ENCODE results near the gene ADPGK.

ADPGK gene

GRCh38 chr15:72803006-72803405 lies 19.4 kb upstream of the ADPGK start:
- Histone ChIP-seq H3K4me1 (ENCODE audit: control insufficient read depth, insufficient read depth, low read length, unreplicated experiment) (peaks cover 9% of the 10 kb centered on the region), H3K36me3 (ENCODE audit: insufficient read depth, low read length) (no peaks in the 10 kb centered on the region), H3K27ac (ENCODE audit: low read depth, low read length) (no peak overlapping the region), H3K79me2 (ENCODE audit: control insufficient read depth, insufficient read depth, low read length, unreplicated experiment) (no peaks in the 10 kb centered on the region), H2AFZ (ENCODE audit: low read length, unreplicated experiment) (no peak overlapping the region), H3K27me3 (ENCODE audit: insufficient read depth, low read length) (peaks cover 6% of the 10 kb centered on the region), H3K4me3 (ENCODE audit: low read depth, low read length) (no peak overlapping the region)

DNA sequence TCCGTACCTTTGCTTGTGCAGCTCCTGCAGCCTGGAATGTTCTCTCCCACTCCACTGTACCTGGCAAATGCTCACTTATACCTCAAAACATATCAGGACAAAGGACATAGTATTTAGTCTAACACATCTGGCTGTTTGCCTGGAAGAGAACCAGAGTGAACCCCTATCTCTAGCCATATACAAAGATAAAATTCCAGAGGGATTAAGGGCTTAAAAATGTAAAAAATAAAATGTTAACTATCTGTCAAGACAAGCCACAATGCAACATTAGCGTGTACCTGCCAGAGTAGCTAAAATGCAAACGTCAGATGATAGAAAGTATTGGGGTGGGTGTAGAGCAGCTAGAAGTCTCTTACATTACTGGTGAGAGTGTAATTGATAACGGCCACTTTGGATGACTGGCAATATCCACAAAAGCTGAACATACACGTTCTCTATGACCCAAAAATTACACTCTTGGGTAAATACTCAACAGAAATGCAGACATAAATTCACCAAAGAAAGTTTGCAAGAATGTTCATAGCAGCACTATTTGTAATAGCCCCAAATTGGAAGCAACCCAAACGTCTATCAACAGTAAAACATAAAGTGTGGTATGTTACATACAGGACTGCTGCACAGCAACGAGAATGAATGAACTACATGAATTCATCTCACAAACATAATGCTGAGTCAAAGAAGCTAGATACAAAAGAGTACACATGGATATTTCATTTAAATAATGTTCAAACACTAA lies 18.2 kb upstream of the ADPGK start:
- Histone ChIP-seq H2AFZ (ENCODE audit: low read length, unreplicated experiment) (no peak overlapping the region), H3K36me3 (ENCODE audit: insufficient read depth, low read length) (no peaks in the 10 kb centered on the region), H3K27ac (ENCODE audit: low read depth, low read length) (no peak overlapping the region), H3K79me2 (ENCODE audit: control insufficient read depth, insufficient read depth, low read length, unreplicated experiment) (no peaks in the 10 kb centered on the region), H3K4me1 (ENCODE audit: control insufficient read depth, insufficient read depth, low read length, unreplicated experiment) (peaks cover 9% of the 10 kb centered on the region), H3K4me3 (ENCODE audit: low read depth, low read length) (no peak overlapping the region), H3K27me3 (ENCODE audit: insufficient read depth, low read length) (peaks cover 6% of the 10 kb centered on the region)

GRCh38 chr15:72800833-72801481 lies 17.4 kb upstream of the ADPGK start:
- peaks cover 9% of the 10 kb centered on the region for H3K4me1 ChIP-seq (ENCODE audit: control insufficient read depth, insufficient read depth, low read length, unreplicated experiment)
- no peaks in the 10 kb centered on the region for H3K36me3 ChIP-seq (ENCODE audit: insufficient read depth, low read length)
- H3K27me3 ChIP-seq (ENCODE audit: insufficient read depth, low read length): peaks cover 6% of the 10 kb centered on the region
- H2AFZ ChIP-seq (ENCODE audit: low read length, unreplicated experiment): no peak overlapping the region
- H3K79me2 ChIP-seq (ENCODE audit: control insufficient read depth, insufficient read depth, low read length, unreplicated experiment): no peaks in the 10 kb centered on the region
- H3K4me3 ChIP-seq (ENCODE audit: low read depth, low read length): no peak overlapping the region
- no peak overlapping the region for H3K27ac ChIP-seq (ENCODE audit: low read depth, low read length)

- H3K27me3 ChIP-seq (ENCODE audit: insufficient read depth, low read length): peaks cover 6% of the 10 kb centered on the region
- no peak overlapping the region for H2AFZ ChIP-seq (ENCODE audit: low read length, unreplicated experiment)
- H3K4me1 ChIP-seq (ENCODE audit: control insufficient read depth, insufficient read depth, low read length, unreplicated experiment): peaks cover 9% of the 10 kb centered on the region
- no peak overlapping the region for H3K27ac ChIP-seq (ENCODE audit: low read depth, low read length)
- H3K4me3 ChIP-seq (ENCODE audit: low read depth, low read length): no peak overlapping the region
- no peaks in the 10 kb centered on the region for H3K36me3 ChIP-seq (ENCODE audit: insufficient read depth, low read length)
- H3K79me2 ChIP-seq (ENCODE audit: control insufficient read depth, insufficient read depth, low read length, unreplicated experiment): no peaks in the 10 kb centered on the region
Observed at GRCh38 chr15:72797834-72798233, 14.3 kb upstream of the ADPGK start.

- peaks cover 9% of the 10 kb centered on the region for H3K4me1 ChIP-seq (ENCODE audit: control insufficient read depth, insufficient read depth, low read length, unreplicated experiment)
- peak overlapping the region; percentile 66 for H2AFZ ChIP-seq (ENCODE audit: low read length, unreplicated experiment)
- H3K27ac ChIP-seq (ENCODE audit: low read depth, low read length): no peak overlapping the region
Observed at GRCh38 chr15:72797338-72797689, 13.8 kb upstream of the ADPGK start.

DNA sequence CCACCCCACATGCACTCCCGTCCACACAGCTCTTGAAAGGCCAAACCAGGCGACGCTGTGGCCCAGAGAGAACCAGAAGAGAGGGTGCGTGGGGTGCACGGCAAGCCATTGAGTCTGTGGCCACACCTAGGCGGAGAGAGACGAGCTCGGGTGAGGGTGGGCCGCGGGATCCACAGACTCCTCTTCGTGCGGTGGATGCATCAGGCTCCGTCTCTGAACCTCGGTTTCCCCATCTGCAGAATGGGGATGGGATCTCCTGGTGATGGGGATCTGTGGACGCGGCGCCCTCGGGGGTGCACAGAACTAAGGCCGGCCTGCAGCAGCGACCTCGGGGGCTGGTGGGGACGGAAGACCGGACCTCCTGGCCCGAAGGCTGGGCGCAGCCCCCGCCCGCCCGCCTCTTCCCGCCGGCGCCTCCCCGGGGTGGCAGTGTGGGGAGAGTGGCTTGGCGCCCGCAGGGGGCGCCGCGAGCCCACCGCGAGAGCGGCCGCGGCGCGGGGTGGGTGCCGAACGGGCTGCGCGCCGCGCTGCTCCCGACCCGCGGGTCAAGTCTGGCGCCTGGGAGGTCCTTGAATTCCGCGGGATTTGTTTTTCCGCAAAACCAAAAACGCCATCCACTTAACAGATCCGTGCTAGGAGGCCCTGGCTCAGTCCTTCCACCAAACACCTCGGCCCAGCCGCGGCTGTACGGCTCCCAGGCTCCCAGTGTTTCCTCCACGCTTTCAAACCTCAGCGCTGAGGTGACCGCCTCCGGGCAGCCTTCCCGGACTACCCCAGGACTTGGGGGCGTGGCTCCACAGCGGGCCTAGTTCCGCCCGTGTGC lies 13.2 kb upstream of the ADPGK start:
- Histone ChIP-seq H3K4me3 (ENCODE audit: low read depth, low read length) (peak overlapping the region; percentile 90), H3K36me3 (ENCODE audit: insufficient read depth, low read length) (no peaks in the 10 kb centered on the region), H2AFZ (ENCODE audit: low read length, unreplicated experiment) (peak overlapping the region; percentile 66), H3K4me1 (ENCODE audit: control insufficient read depth, insufficient read depth, low read length, unreplicated experiment) (peaks cover 9% of the 10 kb centered on the region), H3K27me3 (ENCODE audit: insufficient read depth, low read length) (peaks cover 1% of the 10 kb centered on the region; the same call in 1 of the 2 replicates), H3K27ac (ENCODE audit: low read depth, low read length) (no peak overlapping the region), H3K79me2 (ENCODE audit: control insufficient read depth, insufficient read depth, low read length, unreplicated experiment) (no peaks in the 10 kb centered on the region)

More at GRCh38 chr15:72797338-72797689, 13.8 kb upstream of the ADPGK start:
- no peaks in the 10 kb centered on the region for H3K79me2 ChIP-seq (ENCODE audit: control insufficient read depth, insufficient read depth, low read length, unreplicated experiment)
- H3K36me3 ChIP-seq (ENCODE audit: insufficient read depth, low read length): no peaks in the 10 kb centered on the region
- peak overlapping the region; percentile 90 for H3K4me3 ChIP-seq (ENCODE audit: low read depth, low read length)
- H3K27me3 ChIP-seq (ENCODE audit: insufficient read depth, low read length): peaks cover 6% of the 10 kb centered on the region

GRCh38 chr15:72796210-72796514 lies 12.6 kb upstream of the ADPGK start:
- no peaks in the 10 kb centered on the region for H3K36me3 ChIP-seq (ENCODE audit: insufficient read depth, low read length)
- H3K79me2 ChIP-seq (ENCODE audit: control insufficient read depth, insufficient read depth, low read length, unreplicated experiment): no peaks in the 10 kb centered on the region
- peak overlapping the region; percentile 90; the same call in 1 of the 2 replicates for H3K4me3 ChIP-seq (ENCODE audit: low read depth, low read length)
- H3K27me3 ChIP-seq (ENCODE audit: insufficient read depth, low read length): no peaks in the 10 kb centered on the region
- H2AFZ ChIP-seq (ENCODE audit: low read length, unreplicated experiment): peak overlapping the region; percentile 66
- peaks cover 6% of the 10 kb centered on the region for H3K4me1 ChIP-seq (ENCODE audit: control insufficient read depth, insufficient read depth, low read length, unreplicated experiment)
- H3K27ac ChIP-seq (ENCODE audit: low read depth, low read length): no peak overlapping the region

DNA sequence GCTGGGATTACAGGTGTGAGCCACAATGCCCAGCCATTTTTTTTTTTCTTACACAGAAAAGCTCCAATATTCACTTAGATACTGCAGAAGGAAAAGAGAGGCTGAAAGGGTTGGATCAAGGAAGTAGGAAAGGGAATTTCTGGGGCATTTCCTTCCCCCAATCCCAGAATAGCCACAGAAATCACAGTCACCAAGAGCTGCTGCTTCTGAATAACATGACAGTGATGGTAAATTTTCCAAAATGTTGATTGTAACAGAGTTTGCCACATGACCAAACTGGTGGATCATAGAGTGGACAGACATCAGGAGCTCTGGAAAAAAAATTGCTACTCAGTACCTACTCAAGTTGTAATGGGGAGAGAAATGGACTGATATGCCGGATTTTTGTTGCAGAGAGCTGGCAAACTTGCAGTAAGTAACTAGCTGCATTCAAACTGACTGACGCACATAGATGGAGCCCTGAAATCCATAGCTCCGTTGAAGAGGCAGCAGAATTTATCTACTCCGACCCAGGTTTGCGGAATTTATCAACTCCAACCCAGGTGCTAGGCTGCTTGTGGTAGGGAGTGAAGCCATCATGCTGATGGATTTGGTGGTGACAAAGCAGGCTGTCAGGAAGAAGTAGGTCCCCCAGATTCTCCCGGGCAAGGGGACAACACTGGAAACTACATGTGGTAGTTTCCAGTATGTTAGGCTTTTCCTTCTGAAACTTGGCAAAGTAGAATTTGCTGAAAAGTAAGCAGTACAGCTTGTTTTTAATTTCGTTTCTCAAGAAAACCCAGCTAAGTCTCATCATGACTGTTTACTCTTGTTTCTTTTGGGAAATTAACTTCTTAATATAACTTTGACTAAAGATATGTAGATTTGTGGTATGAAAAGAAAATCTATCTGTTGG lies 10.5 kb upstream of the ADPGK start:
- Histone ChIP-seq H3K36me3 (ENCODE audit: insufficient read depth, low read length) (no peaks in the 10 kb centered on the region), H2AFZ (ENCODE audit: low read length, unreplicated experiment) (no peak overlapping the region), H3K4me1 (ENCODE audit: control insufficient read depth, insufficient read depth, low read length, unreplicated experiment) (peaks cover 14% of the 10 kb centered on the region)

DNA sequence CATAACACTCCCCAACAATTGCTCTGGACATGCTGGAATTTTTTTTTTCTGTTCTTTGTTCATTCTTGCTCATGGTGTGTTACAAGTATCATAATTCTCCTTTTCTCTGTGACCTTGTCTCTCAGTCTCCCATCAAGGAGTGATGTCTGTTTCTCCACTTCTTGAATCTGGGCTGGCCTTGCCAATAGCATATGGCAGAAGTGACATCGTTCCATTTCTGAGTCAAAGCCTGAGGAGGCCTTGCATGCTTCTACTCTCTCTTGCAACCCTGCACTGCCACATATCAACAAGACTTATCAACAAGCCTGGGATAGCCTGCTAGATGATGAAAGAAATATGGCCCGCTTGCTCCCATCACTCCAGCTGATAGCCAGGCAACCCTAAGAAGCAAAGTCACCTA lies 8.9 kb upstream of the ADPGK start:
- Histone ChIP-seq H3K4me1 (ENCODE audit: control insufficient read depth, insufficient read depth, low read length, unreplicated experiment) (peaks cover 14% of the 10 kb centered on the region), H3K4me3 (ENCODE audit: low read depth, low read length) (no peak overlapping the region), H2AFZ (ENCODE audit: low read length, unreplicated experiment) (no peak overlapping the region), H3K27me3 (ENCODE audit: insufficient read depth, low read length) (no peaks in the 10 kb centered on the region), H3K27ac (ENCODE audit: low read depth, low read length) (no peak overlapping the region), H3K36me3 (ENCODE audit: insufficient read depth, low read length) (no peaks in the 10 kb centered on the region), H3K79me2 (ENCODE audit: control insufficient read depth, insufficient read depth, low read length, unreplicated experiment) (no peaks in the 10 kb centered on the region)

More for the DNA sequence above, 10.5 kb upstream of the ADPGK start:
- Histone ChIP-seq H3K4me3 (ENCODE audit: low read depth, low read length) (no peak overlapping the region), H3K79me2 (ENCODE audit: control insufficient read depth, insufficient read depth, low read length, unreplicated experiment) (no peaks in the 10 kb centered on the region), H3K27ac (ENCODE audit: low read depth, low read length) (no peak overlapping the region), H3K27me3 (ENCODE audit: insufficient read depth, low read length) (no peaks in the 10 kb centered on the region)

DNA sequence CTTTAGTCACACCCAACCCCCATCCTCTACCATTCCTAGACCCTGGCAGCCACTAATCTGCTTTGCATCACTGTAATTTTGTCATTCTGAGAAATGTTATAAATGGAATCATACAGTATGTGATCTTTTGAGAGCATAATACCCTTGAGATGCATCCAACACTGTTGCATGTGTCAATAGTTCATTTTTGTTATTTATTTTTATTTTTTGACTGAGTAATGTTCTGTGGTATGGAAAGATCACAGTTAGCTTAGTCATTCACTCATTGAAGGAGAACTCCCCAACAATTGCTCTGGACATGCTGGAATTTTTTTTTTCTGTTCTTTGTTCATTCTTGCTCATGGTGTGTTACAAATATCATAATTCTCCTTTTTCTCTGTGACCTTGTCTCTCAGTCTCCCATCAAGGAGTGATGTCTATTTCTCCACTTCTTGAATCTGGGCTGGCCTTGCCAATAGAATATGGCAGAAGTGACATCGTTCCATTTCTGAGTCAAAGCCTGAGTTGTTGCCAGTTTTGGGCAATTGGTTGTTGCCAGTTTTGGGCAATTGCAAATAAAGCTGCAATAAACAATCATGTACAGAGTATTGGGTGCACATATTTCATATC lies 6.8 kb upstream of the ADPGK start:
- no peaks in the 10 kb centered on the region for H3K36me3 ChIP-seq (ENCODE audit: insufficient read depth, low read length)
- H3K4me3 ChIP-seq (ENCODE audit: low read depth, low read length): no peak overlapping the region; the same call in 1 of the 2 replicates
- H3K4me1 ChIP-seq (ENCODE audit: control insufficient read depth, insufficient read depth, low read length, unreplicated experiment): peaks cover 14% of the 10 kb centered on the region
- no peaks in the 10 kb centered on the region for H3K79me2 ChIP-seq (ENCODE audit: control insufficient read depth, insufficient read depth, low read length, unreplicated experiment)
- no peaks in the 10 kb centered on the region for H3K27me3 ChIP-seq (ENCODE audit: insufficient read depth, low read length)
- peak overlapping the region; percentile 56; the same call in 1 of the 2 replicates for H3K27ac ChIP-seq (ENCODE audit: low read depth, low read length)
- peak overlapping the region; percentile 54 for H2AFZ ChIP-seq (ENCODE audit: low read length, unreplicated experiment)
